WTC11 (cell line): Measurements from ENCODE around the gene ARHGAP22. TPM values are rescaled to one million over a fixed set of nuclear protein-coding genes. Genes with fewer than 3 reads are reported as not detected.

Experiments used
- ATAC-seq: fragments of 200-7000 bp; cut with Tn5 transposase; 2 replicates; pipeline ENCODE4 v1.10.0; 2021; ENCODE audit warnings: mild to moderate bottlenecking, moderate library complexity
- CTCF ChIA-PET: fragments of 300-600 bp; sonication (Branson Sonifier 250); formaldehyde crosslinking; loops from one replicate; lab custom pipeline; 2021; ENCODE audit warnings: antibody characterized with exemption; lab: Charles Lee
- POLR2A ChIA-PET: fragments of 350-600 bp; sonication (Branson Sonifier 250); formaldehyde crosslinking; loops from one replicate; lab custom pipeline; 2021; ENCODE audit warnings: antibody characterized with exemption; lab: Charles Lee
- DNase-seq: peaks from one replicate; pipeline ENCODE4 v3.0.0; 2021; ENCODE audit warnings: low spot score
- H3K27ac Mint-ChIP-seq: 2 replicates; pipeline ENCODE4 v1.8.0; 2021; ENCODE audit warnings: mixed read lengths
- H3K27me3 Mint-ChIP-seq: 2 replicates; pipeline ENCODE4 v1.8.0; 2021; ENCODE audit warnings: low read depth, mild to moderate bottlenecking, moderate library complexity, mixed read lengths
- H3K36me3 Mint-ChIP-seq: 2 replicates; pipeline ENCODE4 v1.8.0; 2021; ENCODE audit warnings: mixed read lengths
- H3K4me1 Mint-ChIP-seq: 2 replicates; pipeline ENCODE4 v1.8.0; 2022; ENCODE audit warnings: mixed read lengths
- H3K4me3 Mint-ChIP-seq: 2 replicates; pipeline ENCODE4 v1.8.0; 2021; ENCODE audit warnings: mild to moderate bottlenecking, moderate library complexity, mixed read lengths
- H3K9me3 Mint-ChIP-seq: 2 replicates; pipeline ENCODE4 v1.8.0; 2021; ENCODE audit warnings: mixed read lengths
- CBFB ChIP-seq: sonication (generic); formaldehyde crosslinking; IDR thresholded peaks from 2 replicates; pipeline ENCODE4 v1.8.1; 2022; ENCODE audit warnings: mild to moderate bottlenecking, low read depth, missing genetic modification reagents
- ELF4 ChIP-seq: sonication (generic); formaldehyde crosslinking; IDR thresholded peaks from 2 replicates; pipeline ENCODE4 v1.8.1; 2022; ENCODE audit warnings: low read depth, mild to moderate bottlenecking, moderate library complexity, missing genetic modification reagents
- EMX1 ChIP-seq: fragments of 250-450 bp; sonication (Bioruptor Pico); IDR thresholded peaks from 2 replicates; pipeline ENCODE4 v1.8.0; 2021; ENCODE audit warnings: mild to moderate bottlenecking
- HMGA2 ChIP-seq: fragments of 250-450 bp; sonication (Bioruptor Pico); IDR thresholded peaks from 2 replicates; pipeline ENCODE4 v1.4.0; 2021; ENCODE audit warnings: mild to moderate bottlenecking, moderate library complexity
- MYBL2 ChIP-seq: sonication (generic); formaldehyde crosslinking; IDR thresholded peaks from 2 replicates; pipeline ENCODE4 v1.8.1; 2023; ENCODE audit warnings: mild to moderate bottlenecking, moderate library complexity, missing genetic modification reagents
- NFE2L1 ChIP-seq: sonication (generic); formaldehyde crosslinking; IDR thresholded peaks from 2 replicates; pipeline ENCODE4 v1.8.1; 2023; ENCODE audit warnings: missing genetic modification reagents
- NR3C1 ChIP-seq: sonication (generic); formaldehyde crosslinking; conservative IDR thresholded peaks from 2 replicates; pipeline ENCODE4 v1.8.1; 2023; ENCODE audit warnings: low read depth, mild to moderate bottlenecking, missing genetic modification reagents
- RORB ChIP-seq: fragments of 250-450 bp; sonication (Bioruptor Pico); IDR thresholded peaks from 2 replicates; pipeline ENCODE4 v1.9.0; 2021; ENCODE audit warnings: mild to moderate bottlenecking
- SOX15 ChIP-seq: fragments of 250-450 bp; sonication (Bioruptor Pico); IDR thresholded peaks from 2 replicates; pipeline ENCODE4 v1.9.0; 2021; ENCODE audit warnings: mild to moderate bottlenecking
- ZNF219 ChIP-seq: sonication (generic); formaldehyde crosslinking; IDR thresholded peaks from 2 replicates; pipeline ENCODE4 v1.8.0; 2023; ENCODE audit warnings: missing genetic modification reagents, mild to moderate bottlenecking, borderline replicate concordance
- total RNA-seq: library from RNA; stranded (reverse); gene quantifications from 3 replicates; pipeline ENCODE4 v1.2.3, GENCODE V29; 2021
- TF ChIP-seq, protein P1 (sequence below): sonication (generic); formaldehyde crosslinking; IDR thresholded peaks from 2 replicates; pipeline ENCODE4 v1.8.1; 2022; ENCODE audit warnings: low read depth, mild to moderate bottlenecking, moderate library complexity, missing genetic modification reagents, borderline replicate concordance
- TF ChIP-seq, protein P2 (sequence below): sonication (generic); formaldehyde crosslinking; IDR thresholded peaks from 2 replicates; pipeline ENCODE4 v1.8.1; 2023; ENCODE audit warnings: mild to moderate bottlenecking, moderate library complexity, missing genetic modification reagents
- TF ChIP-seq, protein P3 (sequence below): sonication (generic); formaldehyde crosslinking; conservative IDR thresholded peaks from 2 replicates; pipeline ENCODE4 v1.8.1; 2023; ENCODE audit warnings: mild to moderate bottlenecking, low read depth, missing genetic modification reagents, moderate library complexity
- TF ChIP-seq, protein P4 (sequence below): fragments of 250-450 bp; sonication (Bioruptor Pico); IDR thresholded peaks from 2 replicates; pipeline ENCODE4 v1.9.0; 2021; ENCODE audit warnings: moderate library complexity, mild to moderate bottlenecking, inconsistent platforms, borderline replicate concordance
- TF ChIP-seq, protein P5 (sequence below): sonication (generic); formaldehyde crosslinking; IDR thresholded peaks from 2 replicates; pipeline ENCODE4 v1.8.0; 2022; ENCODE audit warnings: mild to moderate bottlenecking, missing genetic modification reagents
- TF ChIP-seq, protein P6 (sequence below): sonication (generic); formaldehyde crosslinking; IDR thresholded peaks from 2 replicates; pipeline ENCODE4 v1.8.0; 2022; ENCODE audit warnings: missing genetic modification reagents
- TF ChIP-seq, protein P7 (sequence below): sonication (generic); formaldehyde crosslinking; IDR thresholded peaks from 2 replicates; pipeline ENCODE4 v1.8.1; 2022; ENCODE audit warnings: low read depth, missing genetic modification reagents, borderline replicate concordance

Gene ARHGAP22
- total RNA-seq, 1 experiment from 2014 or later: 8.6 TPM

DNA sequence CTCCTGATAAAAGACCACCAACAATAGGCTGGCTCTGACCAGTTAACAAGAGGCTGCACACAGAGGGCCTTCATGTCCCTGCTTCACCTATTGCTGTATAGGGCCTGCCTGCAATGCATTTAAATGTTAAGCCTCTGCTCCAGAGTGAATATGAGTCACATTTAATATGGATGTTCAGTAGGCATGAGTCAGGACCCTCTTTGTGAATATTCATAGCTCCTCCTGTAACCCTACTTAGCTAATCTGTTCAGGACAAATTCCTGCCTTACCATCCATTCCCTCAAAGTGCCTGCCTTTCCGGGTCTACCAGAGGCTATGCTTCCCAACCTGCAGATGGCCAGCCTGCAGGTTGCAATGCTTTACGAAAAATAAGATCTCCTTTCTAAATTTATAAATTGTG lies 32.5 kb downstream of the ARHGAP22 start:
- H3K27me3 Mint-ChIP-seq: no peaks in the 10 kb centered on the region
- H3K27ac Mint-ChIP-seq: no peak overlapping the region
- H3K4me1 Mint-ChIP-seq: no peaks in the 10 kb centered on the region
- POLR2A ChIA-PET: no interaction called here
- no peaks in the 10 kb centered on the region for H3K9me3 Mint-ChIP-seq
- DNase-seq (no peak), ATAC-seq (no peak)
- H3K4me3 Mint-ChIP-seq: no peak overlapping the region
- CTCF ChIA-PET: no interaction called here
- H3K36me3 Mint-ChIP-seq: no peaks in the 10 kb centered on the region
- TF ChIP-seq, protein P1, sequence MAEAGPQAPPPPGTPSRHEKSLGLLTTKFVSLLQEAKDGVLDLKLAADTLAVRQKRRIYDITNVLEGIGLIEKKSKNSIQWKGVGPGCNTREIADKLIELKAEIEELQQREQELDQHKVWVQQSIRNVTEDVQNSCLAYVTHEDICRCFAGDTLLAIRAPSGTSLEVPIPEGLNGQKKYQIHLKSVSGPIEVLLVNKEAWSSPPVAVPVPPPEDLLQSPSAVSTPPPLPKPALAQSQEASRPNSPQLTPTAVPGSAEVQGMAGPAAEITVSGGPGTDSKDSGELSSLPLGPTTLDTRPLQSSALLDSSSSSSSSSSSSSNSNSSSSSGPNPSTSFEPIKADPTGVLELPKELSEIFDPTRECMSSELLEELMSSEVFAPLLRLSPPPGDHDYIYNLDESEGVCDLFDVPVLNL: no peak
- TF ChIP-seq NFE2L1 (CRISPR knock-in tag): no peak
- TF ChIP-seq NR3C1 (CRISPR knock-in tag): no peak

DNA sequence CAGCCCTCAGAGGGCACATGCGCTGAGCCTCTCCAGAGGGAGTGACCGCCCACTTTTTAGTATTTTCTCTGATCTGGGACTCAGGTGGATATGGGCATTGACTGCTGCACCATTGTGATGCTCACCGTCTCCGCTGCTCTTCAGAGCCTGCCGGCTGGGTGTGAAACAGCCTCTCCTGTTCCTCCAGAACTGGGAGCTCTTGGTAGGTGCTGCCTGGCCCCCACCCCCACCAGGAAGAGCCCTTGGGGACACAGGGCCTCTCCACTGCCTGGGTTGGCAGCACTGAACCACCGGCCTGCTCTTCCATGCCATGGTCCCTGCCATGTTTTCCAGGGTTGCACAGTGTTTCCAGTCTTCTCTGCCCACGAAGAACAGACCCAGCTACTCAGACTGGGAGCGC lies 36.3 kb downstream of the ARHGAP22 start:
- Mint-ChIP-seq H3K4me1 (no peaks in the 10 kb centered on the region), H3K27me3 (no peaks in the 10 kb centered on the region), H3K9me3 (no peaks in the 10 kb centered on the region), H3K36me3 (no peaks in the 10 kb centered on the region), H3K27ac (no peak overlapping the region), H3K4me3 (no peak overlapping the region)
- no peak for ATAC-seq
- ChIA-PET POLR2A (no interaction called here), CTCF (no interaction called here)
- TF ChIP-seq CBFB (no peak), NFE2L1 (CRISPR knock-in tag) (no peak), ZNF219 (CRISPR knock-in tag) (no peak)
- TF ChIP-seq, protein P2, sequence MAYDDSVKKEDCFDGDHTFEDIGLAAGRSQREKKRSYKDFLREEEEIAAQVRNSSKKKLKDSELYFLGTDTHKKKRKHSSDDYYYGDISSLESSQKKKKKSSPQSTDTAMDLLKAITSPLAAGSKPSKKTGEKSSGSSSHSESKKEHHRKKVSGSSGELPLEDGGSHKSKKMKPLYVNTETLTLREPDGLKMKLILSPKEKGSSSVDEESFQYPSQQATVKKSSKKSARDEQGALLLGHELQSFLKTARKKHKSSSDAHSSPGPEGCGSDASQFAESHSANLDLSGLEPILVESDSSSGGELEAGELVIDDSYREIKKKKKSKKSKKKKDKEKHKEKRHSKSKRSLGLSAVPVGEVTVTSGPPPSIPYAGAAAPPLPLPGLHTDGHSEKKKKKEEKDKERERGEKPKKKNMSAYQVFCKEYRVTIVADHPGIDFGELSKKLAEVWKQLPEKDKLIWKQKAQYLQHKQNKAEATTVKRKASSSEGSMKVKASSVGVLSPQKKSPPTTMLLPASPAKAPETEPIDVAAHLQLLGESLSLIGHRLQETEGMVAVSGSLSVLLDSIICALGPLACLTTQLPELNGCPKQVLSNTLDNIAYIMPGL (CRISPR knock-in tag): no peak
- DNase-seq: no peak

DNA sequence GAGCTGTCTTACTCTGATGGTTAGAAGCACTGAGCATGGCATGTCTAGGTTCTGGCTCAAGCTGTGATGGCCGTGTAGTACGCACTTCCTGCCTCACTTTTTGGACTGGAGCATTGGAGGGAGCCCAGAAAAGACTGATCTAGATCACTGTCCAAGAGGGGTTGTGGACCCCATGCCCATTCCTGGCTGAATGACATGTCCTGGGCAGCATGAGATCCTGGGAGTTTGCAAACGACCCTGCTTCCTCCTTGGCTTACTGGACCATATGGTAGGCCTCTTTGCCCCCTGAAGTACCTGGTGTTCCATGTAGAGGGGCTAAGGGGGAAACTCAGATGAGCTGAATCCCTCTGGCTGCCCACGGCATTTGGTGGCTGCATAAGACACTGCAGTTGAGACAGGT lies 36.7 kb downstream of the ARHGAP22 start:
- H3K4me3 Mint-ChIP-seq: no peak overlapping the region
- ChIA-PET POLR2A (no interaction called here), CTCF (no interaction called here)
- H3K27me3 Mint-ChIP-seq: no peaks in the 10 kb centered on the region
- no peaks in the 10 kb centered on the region for H3K4me1 Mint-ChIP-seq
- ATAC-seq: no peak
- H3K36me3 Mint-ChIP-seq: no peaks in the 10 kb centered on the region
- H3K9me3 Mint-ChIP-seq: no peaks in the 10 kb centered on the region
- DNase-seq: no peak
- no peak overlapping the region for H3K27ac Mint-ChIP-seq
- TF ChIP-seq, protein P3, sequence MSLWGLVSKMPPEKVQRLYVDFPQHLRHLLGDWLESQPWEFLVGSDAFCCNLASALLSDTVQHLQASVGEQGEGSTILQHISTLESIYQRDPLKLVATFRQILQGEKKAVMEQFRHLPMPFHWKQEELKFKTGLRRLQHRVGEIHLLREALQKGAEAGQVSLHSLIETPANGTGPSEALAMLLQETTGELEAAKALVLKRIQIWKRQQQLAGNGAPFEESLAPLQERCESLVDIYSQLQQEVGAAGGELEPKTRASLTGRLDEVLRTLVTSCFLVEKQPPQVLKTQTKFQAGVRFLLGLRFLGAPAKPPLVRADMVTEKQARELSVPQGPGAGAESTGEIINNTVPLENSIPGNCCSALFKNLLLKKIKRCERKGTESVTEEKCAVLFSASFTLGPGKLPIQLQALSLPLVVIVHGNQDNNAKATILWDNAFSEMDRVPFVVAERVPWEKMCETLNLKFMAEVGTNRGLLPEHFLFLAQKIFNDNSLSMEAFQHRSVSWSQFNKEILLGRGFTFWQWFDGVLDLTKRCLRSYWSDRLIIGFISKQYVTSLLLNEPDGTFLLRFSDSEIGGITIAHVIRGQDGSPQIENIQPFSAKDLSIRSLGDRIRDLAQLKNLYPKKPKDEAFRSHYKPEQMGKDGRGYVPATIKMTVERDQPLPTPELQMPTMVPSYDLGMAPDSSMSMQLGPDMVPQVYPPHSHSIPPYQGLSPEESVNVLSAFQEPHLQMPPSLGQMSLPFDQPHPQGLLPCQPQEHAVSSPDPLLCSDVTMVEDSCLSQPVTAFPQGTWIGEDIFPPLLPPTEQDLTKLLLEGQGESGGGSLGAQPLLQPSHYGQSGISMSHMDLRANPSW (CRISPR knock-in tag): no peak
- TF ChIP-seq, protein P2 (CRISPR knock-in tag): no peak
- no peak for TF ChIP-seq ZNF219 (CRISPR knock-in tag)
- no peak for TF ChIP-seq SOX15 (CRISPR knock-in tag)
- TF ChIP-seq, protein P4, sequence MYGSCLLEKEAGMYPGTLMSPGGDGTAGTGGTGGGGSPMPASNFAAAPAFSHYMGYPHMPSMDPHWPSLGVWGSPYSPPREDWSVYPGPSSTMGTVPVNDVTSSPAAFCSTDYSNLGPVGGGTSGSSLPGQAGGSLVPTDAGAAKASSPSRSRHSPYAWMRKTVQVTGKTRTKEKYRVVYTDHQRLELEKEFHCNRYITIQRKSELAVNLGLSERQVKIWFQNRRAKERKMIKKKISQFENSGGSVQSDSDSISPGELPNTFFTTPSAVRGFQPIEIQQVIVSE (CRISPR knock-in tag): no peak
- no peak for TF ChIP-seq EMX1 (CRISPR knock-in tag)
- TF ChIP-seq, protein P5, sequence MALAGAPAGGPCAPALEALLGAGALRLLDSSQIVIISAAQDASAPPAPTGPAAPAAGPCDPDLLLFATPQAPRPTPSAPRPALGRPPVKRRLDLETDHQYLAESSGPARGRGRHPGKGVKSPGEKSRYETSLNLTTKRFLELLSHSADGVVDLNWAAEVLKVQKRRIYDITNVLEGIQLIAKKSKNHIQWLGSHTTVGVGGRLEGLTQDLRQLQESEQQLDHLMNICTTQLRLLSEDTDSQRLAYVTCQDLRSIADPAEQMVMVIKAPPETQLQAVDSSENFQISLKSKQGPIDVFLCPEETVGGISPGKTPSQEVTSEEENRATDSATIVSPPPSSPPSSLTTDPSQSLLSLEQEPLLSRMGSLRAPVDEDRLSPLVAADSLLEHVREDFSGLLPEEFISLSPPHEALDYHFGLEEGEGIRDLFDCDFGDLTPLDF: no peak
- TF ChIP-seq HMGA2 (CRISPR knock-in tag): no peak
- no peak for TF ChIP-seq RORB (CRISPR knock-in tag)
- no peak for TF ChIP-seq MYBL2 (CRISPR knock-in tag)
- TF ChIP-seq, protein P6, sequence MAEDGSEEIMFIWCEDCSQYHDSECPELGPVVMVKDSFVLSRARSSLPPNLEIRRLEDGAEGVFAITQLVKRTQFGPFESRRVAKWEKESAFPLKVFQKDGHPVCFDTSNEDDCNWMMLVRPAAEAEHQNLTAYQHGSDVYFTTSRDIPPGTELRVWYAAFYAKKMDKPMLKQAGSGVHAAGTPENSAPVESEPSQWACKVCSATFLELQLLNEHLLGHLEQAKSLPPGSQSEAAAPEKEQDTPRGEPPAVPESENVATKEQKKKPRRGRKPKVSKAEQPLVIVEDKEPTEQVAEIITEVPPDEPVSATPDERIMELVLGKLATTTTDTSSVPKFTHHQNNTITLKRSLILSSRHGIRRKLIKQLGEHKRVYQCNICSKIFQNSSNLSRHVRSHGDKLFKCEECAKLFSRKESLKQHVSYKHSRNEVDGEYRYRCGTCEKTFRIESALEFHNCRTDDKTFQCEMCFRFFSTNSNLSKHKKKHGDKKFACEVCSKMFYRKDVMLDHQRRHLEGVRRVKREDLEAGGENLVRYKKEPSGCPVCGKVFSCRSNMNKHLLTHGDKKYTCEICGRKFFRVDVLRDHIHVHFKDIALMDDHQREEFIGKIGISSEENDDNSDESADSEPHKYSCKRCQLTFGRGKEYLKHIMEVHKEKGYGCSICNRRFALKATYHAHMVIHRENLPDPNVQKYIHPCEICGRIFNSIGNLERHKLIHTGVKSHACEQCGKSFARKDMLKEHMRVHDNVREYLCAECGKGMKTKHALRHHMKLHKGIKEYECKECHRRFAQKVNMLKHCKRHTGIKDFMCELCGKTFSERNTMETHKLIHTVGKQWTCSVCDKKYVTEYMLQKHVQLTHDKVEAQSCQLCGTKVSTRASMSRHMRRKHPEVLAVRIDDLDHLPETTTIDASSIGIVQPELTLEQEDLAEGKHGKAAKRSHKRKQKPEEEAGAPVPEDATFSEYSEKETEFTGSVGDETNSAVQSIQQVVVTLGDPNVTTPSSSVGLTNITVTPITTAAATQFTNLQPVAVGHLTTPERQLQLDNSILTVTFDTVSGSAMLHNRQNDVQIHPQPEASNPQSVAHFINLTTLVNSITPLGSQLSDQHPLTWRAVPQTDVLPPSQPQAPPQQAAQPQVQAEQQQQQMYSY (CRISPR knock-in tag): no peak
- no peak for TF ChIP-seq ELF4 (CRISPR knock-in tag)
- TF ChIP-seq, protein P7, sequence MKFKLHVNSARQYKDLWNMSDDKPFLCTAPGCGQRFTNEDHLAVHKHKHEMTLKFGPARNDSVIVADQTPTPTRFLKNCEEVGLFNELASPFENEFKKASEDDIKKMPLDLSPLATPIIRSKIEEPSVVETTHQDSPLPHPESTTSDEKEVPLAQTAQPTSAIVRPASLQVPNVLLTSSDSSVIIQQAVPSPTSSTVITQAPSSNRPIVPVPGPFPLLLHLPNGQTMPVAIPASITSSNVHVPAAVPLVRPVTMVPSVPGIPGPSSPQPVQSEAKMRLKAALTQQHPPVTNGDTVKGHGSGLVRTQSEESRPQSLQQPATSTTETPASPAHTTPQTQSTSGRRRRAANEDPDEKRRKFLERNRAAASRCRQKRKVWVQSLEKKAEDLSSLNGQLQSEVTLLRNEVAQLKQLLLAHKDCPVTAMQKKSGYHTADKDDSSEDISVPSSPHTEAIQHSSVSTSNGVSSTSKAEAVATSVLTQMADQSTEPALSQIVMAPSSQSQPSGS (CRISPR knock-in tag): no peak
